Measurements from ENCODE around the gene SLC4A4. TPM values are rescaled to one million over a fixed set of nuclear protein-coding genes. Genes with fewer than 3 reads are reported as not detected.

Gene SLC4A4
- total and polyA plus RNA-seq, 2 of the 13 experiments (the other 11 are each of a cell fraction or from before 2014, with no cell fraction given) = 0.01 TPM; not detected in 1

- Histone ChIP-seq H3K4me3 (replicated peaks in 1 of 3; ENCODE audit: insufficient read depth in 1 of 3, low read depth in 2 of 3, low read length in 3 of 3) (no peak overlapping the region), H3K4me1 (ENCODE audit: insufficient read depth, low read length) (peaks cover 7% of the 10 kb centered on the region; the same call in 1 of the 2 replicates), H3K27me3 (ENCODE audit: control insufficient read depth in 1 of 2, insufficient read depth in 2 of 2, low read length in 2 of 2) (no peaks in the 10 kb centered on the region), H3K27ac (ENCODE audit: extremely low read length, insufficient read depth, low read length) (no peak overlapping the region), H3K9me3 (ENCODE audit: low read length) (peaks cover 12% of the 10 kb centered on the region; the same call in 1 of the 2 replicates), H4K20me1 (ENCODE audit: insufficient read depth, low read length) (no peaks in the 10 kb centered on the region), H2AFZ (ENCODE audit: low read length) (no peak overlapping the region), H3K4me2 (ENCODE audit: low read depth, low read length) (no peak overlapping the region), H3K79me2 (ENCODE audit: insufficient read depth, low read length) (no peaks in the 10 kb centered on the region), H3K36me3 (replicated peaks in 1 of 2; ENCODE audit: control insufficient read depth in 1 of 2, insufficient read depth in 2 of 2, low read length in 2 of 2) (no peaks in the 10 kb centered on the region), H3K9ac (ENCODE audit: insufficient read depth, low read depth, low read length) (no peak overlapping the region)
- 3% methylated on average over 3 of the region's 3 CpGs for WGBS (ENCODE audit: low lambda C conversion rate)
- intact Hi-C loops (cut with micrococcal nuclease; ENCODE audit: unreplicated experiment) = no loop called here
- FAIRE-seq = no peak
- ATAC-seq = peak; percentile 54
- no peak for TF ChIP-seq THAP11 (CRISPR knock-in tag; IDR thresholded peaks at IDR 0.05)
- peak; percentile 37; the same call in 1 of the 2 replicates for TF ChIP-seq CBX5 (CRISPR knock-in tag; IDR thresholded peaks at IDR 0.05; ENCODE audit: borderline replicate concordance)
- TF ChIP-seq FOXA3 (CRISPR knock-in tag; IDR thresholded peaks at IDR 0.05) = 0 out of 2 replicates have a peak, but pooled peaks have one; percentile 32
- TF ChIP-seq CEBPG (CRISPR knock-in tag; IDR thresholded peaks at IDR 0.05) = peak; percentile 83
- no peak for TF ChIP-seq ZNF547 (CRISPR knock-in tag; IDR thresholded peaks at IDR 0.05)
- TF ChIP-seq ARID5B (CRISPR knock-in tag; IDR thresholded peaks at IDR 0.05) = peak; percentile 47
- TF ChIP-seq NFIC (IDR thresholded peaks at IDR 0.05; ENCODE audit: low read length) = no peak
- TF ChIP-seq CEBPB (IDR thresholded peaks at IDR 0.05; ENCODE audit: borderline replicate concordance, low read depth, low read length) = peak; percentile 79
- TF ChIP-seq MED8 (CRISPR knock-in tag; IDR thresholded peaks at IDR 0.05; ENCODE audit: insufficient replicate concordance) = no peak
- peak; percentile 57 for TF ChIP-seq FOSL2 (CRISPR knock-in tag; IDR thresholded peaks at IDR 0.05)
- TF ChIP-seq ZNF12 (CRISPR knock-in tag; IDR thresholded peaks at IDR 0.05) = 0 out of 2 replicates have a peak, but pooled peaks have one; percentile 23
- no peak for TF ChIP-seq ZNF333 (CRISPR knock-in tag; IDR thresholded peaks at IDR 0.05; ENCODE audit: borderline replicate concordance)
- no peak for TF ChIP-seq ZNF34 (CRISPR knock-in tag; IDR thresholded peaks at IDR 0.05; ENCODE audit: borderline replicate concordance)
- peak; percentile 89 for TF ChIP-seq BCL6 (CRISPR knock-in tag; IDR thresholded peaks at IDR 0.05)
- no peak for TF ChIP-seq MXD1 (CRISPR knock-in tag; IDR thresholded peaks at IDR 0.05)
- TF ChIP-seq ZNF292 (CRISPR knock-in tag; IDR thresholded peaks at IDR 0.05; ENCODE audit: borderline replicate concordance, low read depth) = no peak
- TF ChIP-seq FOXA1 (IDR thresholded peaks at IDR 0.05) = no peak
- TF ChIP-seq FOXA1 (CRISPR knock-in tag; IDR thresholded peaks at IDR 0.05) = peak; percentile 42; the same call in 1 of the 2 replicates
- TF ChIP-seq RARA (CRISPR knock-in tag; IDR thresholded peaks at IDR 0.05) = peak; percentile 38; the same call in 1 of the 2 replicates
- POLR2A ChIA-PET = no interaction called here
- in situ Hi-C loops (cut with HindIII; ENCODE audit: extremely low pct_ligation_motif_present, low pct_unique_long_range_greater_than_20kb) = no loop called here
- CTCF ChIA-PET (ENCODE audit: low intra/inter-chr PET ratio, low total read pairs) = no interaction called here
- no peak for DNase-seq (ENCODE audit: low spot score)
- BruUV-seq (replicated peaks) = no TSS peak
These were observed 277.5 kb downstream of the SLC4A4 start for GRCh38 chr4:71616168-71616811.

Measured in HepG2 (cell line).